Stimulated activated CD4-positive, alpha-beta T cell treated with anti-CD3 and anti-CD28 coated beads, Interleukin-4, amount 100 ng/mL, for 48 hours (primary cell): ENCODE data around the gene ZSWIM1.
"Not testable (repeated sequence)": the region's sequence is repeated elsewhere in the genome, so short reads cannot be mapped to it uniquely, and the experiment has no call there.

ENCODE experiments used
- DNase-seq, 2 donors: peaks; one replicate each; pipeline ENCODE4 v3.0.0-alpha.2; 2020; ENCODE audit warnings: low read depth in 2 of 2

Gene ZSWIM1

GRCh38 chr20:45888681-45889080 is 7.7 kb downstream of the ZSWIM1 start:
- DNase-seq = no peak

DNA sequence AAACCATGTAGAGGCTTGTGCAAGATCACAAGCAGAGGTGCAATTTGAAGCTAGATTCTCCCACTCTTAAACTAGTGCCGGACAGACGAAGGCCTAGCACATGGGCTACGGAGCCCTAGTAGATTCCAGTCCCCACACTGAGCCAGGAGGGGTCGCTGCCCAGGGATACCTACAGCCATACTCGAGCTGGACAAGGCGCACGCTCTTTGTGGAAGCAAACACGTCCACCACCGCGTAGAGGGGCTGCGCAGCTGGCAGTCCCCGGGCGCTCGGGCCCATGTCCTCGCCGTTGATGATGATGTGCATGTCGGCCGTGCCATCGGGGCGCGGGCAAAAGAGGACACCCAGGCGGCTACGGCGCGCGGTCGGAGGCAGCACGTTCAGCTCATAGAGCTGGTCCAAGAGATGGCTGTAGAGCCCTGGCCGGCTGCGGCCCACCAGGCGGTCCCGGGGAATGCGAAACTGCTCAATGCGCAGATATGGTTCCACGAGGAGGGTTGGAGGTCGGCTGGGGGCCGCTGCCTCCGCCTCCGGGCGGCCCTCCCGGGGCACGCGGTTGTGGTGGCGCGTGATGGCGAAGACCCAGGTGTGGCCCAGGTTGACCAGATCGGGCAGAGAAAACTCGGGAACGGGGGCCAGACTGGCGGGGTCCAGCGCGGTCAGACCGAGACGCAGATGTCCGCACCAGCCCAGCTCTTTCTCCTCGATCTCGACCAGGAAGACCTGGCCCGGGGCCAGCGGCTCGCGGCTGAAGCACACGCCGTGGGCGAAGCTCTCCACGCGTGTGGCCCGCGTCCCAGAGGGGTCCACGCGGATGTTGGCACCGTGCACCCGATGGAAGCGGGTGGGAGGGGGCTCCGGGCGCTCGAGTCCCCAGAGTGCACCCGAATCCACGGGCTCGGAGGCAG is 9.3 kb downstream of the ZSWIM1 start:
- DNase-seq = peak; percentile 34 to 35

DNA sequence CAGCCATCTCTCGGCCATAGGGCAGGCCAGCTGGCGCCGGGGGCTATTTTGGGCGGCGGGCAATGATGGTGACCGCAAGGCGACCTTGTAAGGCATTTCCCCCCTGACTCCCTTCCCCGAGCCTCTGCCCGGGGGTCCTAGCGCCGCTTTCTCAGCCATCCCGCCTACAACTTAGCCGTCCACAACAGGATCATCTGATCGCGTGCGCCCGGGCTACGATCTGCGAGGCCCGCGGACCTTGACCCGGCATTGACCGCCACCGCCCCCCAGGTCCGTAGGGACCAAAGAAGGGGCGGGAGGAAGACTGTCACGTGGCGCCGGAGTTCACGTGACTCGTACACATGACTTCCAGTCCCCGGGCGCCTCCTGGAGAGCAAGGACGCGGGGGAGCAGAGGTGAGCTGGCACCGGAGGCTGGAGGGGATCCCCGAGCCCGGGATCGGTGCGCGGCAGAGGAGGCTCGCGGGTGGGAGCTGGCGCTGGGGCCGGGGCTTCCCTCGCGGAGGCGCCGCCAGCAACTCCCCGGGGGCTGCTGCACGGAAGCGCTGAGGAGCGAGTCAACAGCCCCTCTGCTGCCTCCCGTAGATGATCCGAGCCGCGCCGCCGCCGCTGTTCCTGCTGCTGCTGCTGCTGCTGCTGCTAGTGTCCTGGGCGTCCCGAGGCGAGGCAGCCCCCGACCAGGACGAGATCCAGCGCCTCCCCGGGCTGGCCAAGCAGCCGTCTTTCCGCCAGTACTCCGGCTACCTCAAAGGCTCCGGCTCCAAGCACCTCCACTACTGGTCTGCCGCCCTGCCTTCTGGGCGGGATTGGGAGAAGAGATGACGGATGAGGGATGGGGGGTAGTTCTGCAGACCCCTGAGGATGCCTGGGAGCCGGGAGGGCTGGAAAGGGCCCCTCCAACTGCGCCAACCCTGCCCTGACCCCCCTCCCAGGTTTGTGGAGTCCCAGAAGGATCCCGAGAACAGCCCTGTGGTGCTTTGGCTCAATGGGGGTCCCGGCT is 10.3 kb downstream of the ZSWIM1 start, which contains the start of the genes CTSA and NEURL2:
CTSA (plus strand) TSS at position 351 of the 999 bp plus-strand sequence; CDS start at position 585, 234 bp downstream.
NEURL2 (minus strand) TSS at position 224 of the 999 bp plus-strand sequence; CDS start at position 7, 217 bp downstream.
- DNase-seq = peak; percentile 79 to 85

- no peak for DNase-seq
Observed at GRCh38 chr20:45892049-45892825, 11.2 kb downstream of the ZSWIM1 start.

GRCh38 chr20:45892828-45893500 is 11.9 kb downstream of the ZSWIM1 start:
- no peak for DNase-seq

- no peak for DNase-seq
Observed at GRCh38 chr20:45893831-45894230, 12.8 kb downstream of the ZSWIM1 start.

GRCh38 chr20:45894797-45895196 is 13.8 kb downstream of the ZSWIM1 start:
- DNase-seq = no peak

DNA sequence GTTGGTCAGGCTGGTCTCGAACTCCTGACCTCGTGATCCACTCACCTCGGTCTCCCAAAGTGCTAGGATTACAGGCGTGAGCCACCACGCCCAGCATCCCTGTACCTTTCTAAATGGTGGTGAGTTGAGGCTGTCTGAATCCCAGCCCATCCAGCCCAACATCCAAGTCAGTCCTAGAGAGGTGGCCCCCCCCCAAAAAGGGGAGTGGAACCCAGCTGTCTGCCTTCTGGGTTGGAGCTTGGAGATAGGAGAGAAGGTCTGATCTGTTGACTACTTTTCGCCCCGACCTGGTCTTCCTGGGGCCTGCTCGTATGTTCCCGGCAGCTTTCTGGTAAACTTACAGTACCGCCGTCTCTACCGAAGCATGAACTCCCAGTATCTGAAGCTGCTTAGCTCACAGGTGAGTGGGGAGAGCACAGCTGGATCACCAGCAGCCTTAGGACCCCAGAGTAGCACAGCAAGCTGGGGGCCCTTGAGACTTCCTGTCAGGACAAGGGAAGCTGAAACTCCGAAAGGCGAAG is 15.7 kb downstream of the ZSWIM1 start:
- DNase-seq = no peak

DNA sequence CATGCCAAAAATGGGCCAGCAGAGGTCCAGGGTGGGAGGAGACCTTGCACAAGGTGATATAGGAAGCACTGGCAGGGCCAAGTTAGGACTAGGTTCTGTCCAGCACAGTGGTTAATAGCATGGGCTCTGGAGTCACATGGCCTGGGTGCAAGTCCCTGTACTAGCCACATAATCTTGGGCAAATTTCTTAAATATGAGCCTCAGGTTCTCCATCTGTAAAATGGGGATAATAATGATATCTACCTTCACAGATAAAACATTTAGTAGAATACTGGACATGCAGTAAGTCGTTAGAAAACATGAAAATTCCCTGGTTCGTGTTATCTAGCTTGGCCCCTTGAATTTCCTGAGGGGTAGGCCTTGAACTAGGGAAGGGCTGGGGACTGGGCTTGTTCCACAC is 16.3 kb downstream of the ZSWIM1 start:
- no peak for DNase-seq

GRCh38 chr20:45897692-45898091 is 16.7 kb downstream of the ZSWIM1 start:
- no peak for DNase-seq

DNA sequence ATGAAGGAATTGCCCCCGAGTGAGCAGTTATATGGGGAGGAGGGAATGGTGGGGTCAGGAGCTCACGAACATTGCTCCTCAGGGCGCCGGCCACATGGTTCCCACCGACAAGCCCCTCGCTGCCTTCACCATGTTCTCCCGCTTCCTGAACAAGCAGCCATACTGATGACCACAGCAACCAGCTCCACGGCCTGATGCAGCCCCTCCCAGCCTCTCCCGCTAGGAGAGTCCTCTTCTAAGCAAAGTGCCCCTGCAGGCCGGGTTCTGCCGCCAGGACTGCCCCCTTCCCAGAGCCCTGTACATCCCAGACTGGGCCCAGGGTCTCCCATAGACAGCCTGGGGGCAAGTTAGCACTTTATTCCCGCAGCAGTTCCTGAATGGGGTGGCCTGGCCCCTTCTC is 17.3 kb downstream of the ZSWIM1 start:
- no peak for DNase-seq

GRCh38 chr20:45899046-45899835 is 18.2 kb downstream of the ZSWIM1 start:
- DNase-seq = no peak

- not testable (repeated sequence) for DNase-seq
Observed at GRCh38 chr20:45901332-45901731, 20.3 kb downstream of the ZSWIM1 start.

- no peak for DNase-seq
Observed at GRCh38 chr20:45902199-45902701, 21.2 kb downstream of the ZSWIM1 start.

DNA sequence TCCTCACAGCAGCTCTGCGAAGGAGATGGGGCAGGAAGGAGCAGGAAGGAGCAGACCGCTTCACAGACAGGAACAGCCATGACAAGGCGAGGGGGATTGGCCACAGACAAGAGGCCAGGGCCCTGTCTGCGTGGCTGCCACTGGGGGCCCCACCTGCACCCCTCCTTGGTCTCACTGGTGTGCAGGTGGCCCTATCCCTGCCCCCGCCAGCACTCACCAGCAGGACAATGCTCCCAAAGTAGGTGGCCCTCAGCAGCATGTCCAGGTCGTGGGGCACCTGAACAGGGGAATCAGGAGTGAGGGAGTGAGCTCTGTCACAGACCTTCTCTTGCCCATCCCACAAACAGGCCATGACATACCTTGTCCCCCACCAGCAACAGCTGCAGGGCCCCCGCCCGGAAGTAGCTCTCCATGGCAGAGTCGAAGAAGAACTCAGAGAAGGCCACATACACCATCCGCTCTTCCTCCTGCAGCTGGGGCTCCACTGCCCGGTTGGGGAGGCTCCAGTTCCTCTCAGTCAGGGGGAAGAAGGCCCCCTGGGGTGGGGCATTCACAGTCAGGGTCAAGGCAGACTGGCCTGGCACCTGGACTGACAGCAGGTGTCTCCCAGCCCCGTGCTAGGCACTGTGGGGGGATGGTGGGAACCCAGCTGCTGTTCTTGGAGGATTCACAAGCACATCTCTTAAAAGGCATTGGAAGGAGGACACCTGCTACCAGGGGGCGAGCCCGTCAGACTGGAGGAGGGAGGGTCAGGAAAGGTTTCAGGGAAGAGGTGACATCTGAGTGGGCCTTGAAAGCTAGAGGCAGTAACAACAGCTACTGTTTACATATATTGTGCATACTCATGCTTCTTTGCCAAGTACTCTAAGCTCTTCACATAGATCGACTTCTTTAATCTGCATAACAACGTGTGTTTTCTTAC is 23.8 kb downstream of the ZSWIM1 start:
- no peak for DNase-seq

DNA sequence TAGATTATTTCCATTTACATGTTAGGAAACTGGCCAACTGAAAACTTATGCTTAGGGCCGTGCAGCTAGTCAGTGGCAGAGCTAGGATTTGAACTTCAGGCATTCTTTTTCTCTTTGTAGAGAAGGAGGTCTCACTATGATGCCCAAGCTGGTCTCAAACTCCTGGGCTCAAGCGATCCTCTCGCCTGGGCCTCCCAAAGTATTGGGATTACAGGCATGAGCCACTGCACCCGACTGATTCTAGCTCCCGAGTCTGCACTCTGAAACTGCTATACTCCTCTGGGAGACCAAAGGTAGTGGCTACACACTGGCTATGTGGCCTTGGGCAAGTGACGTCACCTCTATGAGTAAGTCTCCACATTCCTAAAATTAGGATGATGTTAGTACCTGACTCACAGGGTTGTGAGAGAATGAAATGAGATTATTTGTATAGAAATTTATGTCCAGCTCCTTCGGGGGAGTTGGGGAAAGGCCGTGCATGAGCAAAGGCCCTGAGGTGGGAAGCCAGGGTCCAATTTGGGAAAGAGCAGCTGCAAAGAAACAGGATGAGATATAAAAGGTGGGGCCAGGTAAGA is 24.6 kb downstream of the ZSWIM1 start:
- no peak for DNase-seq

GRCh38 chr20:45907219-45907948 is 26.4 kb downstream of the ZSWIM1 start:
- no peak for DNase-seq
